Hematopoietic multipotent progenitor cell treated with erythropoietin and hydrocortisone succinate and interleukin-3 and kit ligand, for 17 days (in vitro differentiated cells): ENCODE data around the gene SEMA4F.

Source experiments
- DNase-seq: peaks from one replicate; pipeline ENCODE4 v3.0.0-alpha.2; 2015; ENCODE audit warnings: low spot score

The SEMA4F gene

DNA sequence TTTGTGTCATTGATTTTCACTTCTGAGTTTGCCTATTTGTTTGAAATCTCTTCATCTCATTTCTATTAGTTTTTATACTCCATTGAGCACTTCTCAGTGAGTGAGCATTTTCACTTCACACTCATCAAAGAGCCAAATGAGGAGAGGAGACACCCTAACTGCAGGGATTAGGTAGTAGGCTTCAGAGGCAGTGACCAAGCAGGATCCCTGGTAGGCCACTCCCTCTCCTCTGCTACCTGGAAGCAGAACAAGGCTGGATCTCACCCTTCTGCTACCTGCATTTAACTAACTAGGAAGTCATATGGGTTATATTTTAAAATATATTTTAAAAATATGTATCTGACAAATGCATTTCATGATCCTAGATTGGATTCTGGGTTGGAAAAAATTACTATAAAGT is 52.7 kb downstream of the SEMA4F start:
- no peak for DNase-seq

DNA sequence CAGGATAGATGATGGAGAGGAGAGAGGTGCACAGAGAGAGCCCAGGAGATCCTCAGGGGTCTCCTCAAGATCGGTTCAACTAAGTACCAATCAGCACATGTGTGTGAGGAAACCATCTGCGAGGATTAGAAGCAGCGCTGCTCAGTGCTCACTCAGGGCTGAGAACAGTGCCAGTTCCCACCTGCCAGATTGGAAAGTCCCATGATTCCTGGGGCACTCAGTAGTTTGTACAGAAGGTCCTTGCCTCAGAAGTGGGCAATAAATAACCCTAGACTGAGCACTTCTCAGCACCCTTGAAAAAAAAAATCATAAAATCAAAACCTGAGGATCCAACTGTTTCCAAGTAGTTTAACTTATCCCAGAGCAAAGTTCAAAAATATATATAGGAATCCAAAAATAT is 53.8 kb downstream of the SEMA4F start:
- DNase-seq, result no peak

DNA sequence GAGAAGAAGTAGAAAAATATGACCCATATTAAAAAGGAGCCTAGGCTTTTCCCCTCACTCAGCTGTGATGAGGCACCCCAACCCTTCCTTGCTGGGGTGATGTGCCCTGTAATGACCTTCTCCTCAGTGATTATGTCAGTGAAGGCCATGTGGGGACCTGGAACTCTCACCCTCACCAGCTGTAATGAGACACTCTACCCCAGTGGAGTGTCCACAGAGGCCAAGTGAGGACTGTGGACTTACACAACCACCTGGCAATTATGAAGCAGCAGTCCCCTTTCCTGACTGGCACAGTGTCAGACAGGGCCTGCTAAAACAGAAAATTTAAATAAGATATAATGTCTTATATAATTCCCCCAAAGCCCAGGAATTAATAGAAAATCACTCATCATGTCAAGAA is 54.2 kb downstream of the SEMA4F start:
- no peak for DNase-seq

DNA sequence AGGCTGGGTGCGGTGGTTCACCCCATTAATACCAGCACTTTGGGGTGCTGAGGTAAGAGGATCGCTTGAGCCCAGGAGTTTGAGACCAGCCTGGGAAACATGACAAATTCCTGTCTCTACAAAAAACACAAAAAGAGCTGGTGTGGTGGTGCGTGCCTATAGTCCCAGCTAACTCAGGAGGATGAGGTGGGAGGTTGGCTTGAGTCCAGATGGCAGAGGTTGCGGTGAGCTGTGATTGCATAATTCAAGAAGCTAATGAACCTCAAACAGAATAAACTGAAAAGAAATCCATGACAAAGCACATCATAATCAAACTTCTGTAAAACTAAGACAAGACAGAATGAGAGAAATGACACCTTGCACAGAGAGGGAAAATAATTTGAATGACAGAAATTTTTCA is 54.8 kb downstream of the SEMA4F start:
- DNase-seq, result no peak

DNA sequence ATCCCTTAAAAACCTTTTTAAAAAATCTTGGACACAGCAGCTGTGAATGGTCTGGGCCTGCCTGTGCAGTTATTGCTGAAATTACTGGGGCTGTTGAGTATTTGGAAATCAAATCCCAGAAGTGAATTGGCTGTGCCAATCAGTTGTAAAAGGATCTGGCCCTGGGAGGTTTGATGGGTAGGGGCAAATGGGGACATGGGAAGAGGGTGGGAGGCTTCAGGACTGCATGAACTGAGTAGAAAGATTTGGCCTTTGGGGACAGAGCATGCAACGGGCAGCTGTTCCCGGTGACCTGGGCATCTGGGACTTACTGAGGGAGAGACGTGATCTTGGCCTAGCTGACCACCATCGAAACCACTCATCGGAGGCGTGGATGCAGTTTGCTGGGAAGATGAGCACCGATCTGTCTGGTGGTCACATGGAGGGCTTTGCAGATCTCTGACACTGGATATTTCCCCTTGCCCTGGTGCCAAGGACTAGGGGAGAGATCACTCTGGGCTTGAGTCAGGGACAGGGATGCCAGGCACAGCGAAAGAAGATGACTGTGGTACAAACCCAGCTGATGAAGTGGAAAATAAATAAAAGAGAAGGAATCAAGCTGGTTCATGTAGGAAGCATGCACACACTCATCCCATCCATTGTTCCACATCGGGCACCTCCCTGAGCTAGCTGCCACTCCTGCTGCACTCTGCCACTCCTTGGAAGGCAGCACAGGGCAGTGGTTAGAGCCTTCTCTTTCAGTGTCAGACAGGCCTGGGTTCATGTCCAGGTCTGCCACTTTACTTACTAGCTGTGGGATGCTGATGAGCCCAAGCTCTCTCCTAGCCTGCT is 58.4 kb downstream of the SEMA4F start:
- no peak for DNase-seq

DNA sequence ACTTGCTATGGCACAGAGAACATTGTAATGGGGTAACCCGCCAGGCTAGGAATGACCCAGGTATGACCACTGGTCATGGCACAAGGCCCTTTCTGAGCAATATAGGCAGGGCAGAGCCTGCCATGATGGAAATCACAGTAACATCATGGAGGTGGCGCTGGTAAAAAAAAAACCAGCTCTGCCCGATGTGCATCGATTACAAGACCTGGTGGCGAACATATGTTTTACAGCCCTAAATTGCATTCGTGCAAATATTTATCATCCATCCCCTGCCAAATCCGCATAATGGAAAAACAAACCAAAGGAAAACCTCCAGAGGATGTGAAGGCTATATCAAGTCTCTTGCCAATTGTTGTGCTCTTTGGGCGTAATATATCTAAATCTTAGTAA is 60.6 kb downstream of the SEMA4F start:
- no peak for DNase-seq

DNA sequence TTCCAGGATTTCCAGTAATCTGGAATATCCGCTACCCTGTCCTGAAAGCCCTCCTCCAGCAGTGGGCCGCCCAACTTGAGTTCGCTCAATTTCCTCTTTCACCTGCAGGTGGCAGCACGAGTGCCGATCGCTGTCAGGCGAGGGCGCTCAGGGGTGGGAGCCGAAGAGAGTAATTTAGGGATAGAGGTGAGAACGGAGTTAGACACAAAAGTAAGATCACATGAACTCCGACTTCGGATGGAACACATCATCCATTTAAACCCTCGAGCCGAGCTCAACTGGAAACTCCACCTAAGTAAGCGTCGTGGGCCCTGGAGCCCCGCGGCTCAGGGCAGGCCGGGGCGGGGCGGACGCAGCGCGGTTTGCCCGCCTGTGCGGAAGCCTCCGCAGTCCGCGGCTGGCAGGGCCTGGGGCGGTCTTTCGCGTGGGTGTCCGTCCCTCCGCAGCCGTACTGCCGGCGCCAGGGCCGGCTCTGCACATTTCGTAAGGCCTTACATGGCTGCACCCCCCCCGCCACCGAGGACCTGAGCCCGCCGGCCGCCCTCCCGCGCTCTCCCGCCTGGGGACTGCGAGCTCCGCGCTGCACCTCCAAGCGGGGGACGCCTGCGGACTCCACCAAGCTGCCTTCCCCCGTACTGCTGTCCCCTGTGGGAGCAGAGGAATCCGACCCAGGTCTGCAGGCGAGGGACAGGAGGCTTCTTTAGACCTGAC is 61.2 kb downstream of the SEMA4F start:
- peak; percentile 60 for DNase-seq

DNA sequence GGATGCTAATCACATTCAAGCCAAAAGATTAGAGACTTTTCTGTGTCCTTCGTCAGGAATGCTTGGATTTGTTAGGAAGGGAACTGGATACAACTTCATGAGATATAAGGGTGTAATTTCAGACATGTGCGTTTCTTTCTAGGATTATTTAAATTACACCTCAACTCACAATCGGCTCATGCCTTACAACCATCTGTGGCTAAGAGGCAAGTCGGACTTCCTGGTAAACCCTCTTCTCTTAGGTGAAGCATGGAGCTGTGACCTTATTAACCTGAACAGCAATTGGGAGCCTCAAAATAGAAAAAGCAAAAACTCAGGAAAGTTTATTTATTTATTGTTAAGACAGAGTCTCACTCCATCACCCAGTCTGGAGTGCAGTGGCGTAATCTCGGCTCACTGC is 61.8 kb downstream of the SEMA4F start:
- DNase-seq, result no peak

DNA sequence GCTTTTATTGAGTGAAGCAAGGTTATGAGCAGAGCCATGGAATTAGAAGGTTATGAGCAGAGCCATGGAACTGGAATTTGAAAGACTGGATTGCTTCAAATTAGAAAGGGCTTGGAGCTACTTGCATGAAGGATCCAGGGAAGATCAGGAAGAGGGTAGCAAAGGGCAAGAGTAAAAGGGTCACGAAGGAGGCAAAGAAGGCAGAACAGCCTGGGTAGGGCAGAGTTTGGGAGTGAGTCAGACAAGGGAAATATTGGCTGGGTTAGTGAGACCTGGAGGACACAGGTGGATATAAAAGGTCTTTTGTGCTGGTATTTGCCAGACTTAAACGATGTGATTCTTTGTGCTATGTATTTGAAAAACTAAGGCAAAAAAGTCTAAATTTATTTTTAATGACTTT is 65.0 kb downstream of the SEMA4F start:
- no peak for DNase-seq

DNA sequence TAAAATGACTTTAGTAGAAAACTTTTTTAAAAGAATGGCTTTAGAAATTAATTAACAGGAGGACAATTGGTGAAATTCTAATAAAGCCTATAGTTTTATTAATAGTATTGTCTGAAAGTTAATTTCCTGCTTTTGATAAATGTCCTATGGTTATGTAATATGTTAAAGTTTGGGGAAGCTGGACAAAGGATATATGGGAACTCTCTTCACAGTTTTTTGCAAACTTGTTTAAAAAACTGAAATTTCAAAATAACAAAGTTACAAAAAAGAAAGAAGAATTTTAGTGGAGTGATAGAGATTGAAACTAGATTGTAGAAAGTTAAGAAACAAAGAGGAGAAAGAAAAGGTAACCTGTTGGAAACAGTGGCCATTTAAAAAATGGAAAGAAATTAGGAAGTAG is 67.3 kb downstream of the SEMA4F start:
- DNase-seq, result no peak

DNA sequence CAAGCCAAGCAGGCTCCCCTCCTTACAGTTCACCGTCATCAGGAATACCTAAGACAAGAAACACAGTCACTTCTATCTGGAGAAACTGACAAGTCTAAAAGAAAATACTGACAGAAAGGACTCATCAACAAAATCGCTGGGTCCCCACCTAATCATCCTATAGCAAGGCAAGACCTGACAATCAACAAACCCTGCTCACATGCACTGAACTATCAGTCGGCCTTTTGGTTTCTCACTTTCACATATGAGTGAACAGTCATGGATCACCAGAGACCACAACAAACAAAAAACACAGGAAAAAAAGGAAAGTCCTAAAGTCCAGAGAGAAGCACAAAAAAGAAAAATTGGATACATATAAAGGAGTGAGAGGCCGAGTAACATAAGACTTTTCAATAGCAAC is 70.4 kb downstream of the SEMA4F start:
- DNase-seq, result no peak

DNA sequence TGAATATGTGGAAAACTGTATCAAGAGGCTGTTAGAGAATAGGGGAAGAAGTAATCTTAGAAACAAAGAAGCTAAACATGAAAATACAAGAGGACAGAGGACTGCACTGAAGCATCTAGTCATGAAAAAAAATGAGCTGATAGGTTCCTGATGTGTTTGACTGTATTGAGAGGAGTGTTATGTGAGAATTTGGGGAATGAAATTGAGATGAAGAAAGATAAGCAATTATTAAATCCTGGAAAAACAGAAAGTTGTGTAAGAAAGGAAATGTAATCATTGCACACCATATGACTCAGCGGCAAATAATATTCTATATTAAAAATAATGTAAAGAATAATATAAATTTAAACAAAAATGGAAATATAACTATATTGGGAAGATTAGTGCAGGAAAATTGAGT is 71.2 kb downstream of the SEMA4F start:
- no peak for DNase-seq

DNA sequence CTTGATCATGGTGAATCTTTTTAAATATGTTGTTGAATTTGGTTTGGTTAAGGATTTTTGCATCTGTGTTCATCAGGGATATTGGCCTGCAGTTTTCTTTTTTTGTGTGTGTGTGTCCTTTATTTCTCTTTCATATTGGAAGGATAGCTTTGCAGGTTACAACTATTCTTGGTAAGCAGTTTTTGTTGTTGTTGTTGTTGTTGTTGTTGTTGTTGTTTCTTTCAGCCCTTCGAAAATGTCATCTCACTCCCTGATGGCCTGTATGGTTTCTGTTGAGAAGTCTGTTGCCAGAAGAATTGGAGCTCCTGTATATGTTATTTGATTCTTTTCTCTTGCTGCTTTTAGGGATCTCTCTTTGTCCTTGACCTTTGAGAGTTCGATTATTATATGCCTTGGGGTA is 74.8 kb downstream of the SEMA4F start:
- no peak for DNase-seq

DNA sequence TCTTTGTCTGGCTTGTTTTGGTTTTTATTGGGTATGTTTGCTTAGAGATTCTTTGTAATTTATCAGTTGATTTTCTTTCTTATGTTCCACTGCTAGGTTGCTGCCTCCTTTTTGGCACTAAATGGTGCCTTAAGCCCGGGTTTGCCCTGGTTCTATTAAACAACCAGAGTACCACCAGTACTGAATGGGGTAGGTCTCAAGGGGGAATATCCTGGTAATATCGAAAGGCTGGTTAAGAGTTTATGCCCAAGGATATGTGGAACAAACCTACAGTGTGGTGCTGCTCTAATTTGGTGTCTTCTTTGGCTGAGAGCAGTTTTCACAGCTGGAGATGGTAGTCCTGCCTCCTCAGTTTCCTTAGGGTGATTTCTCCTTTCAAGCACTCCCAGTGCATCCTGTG is 76.5 kb downstream of the SEMA4F start:
- DNase-seq, result no peak
